NCI-H460 (cell line): ENCODE data around the gene EDN2. TPM values are rescaled to one million over a fixed set of nuclear protein-coding genes. Genes with fewer than 3 reads are reported as not detected.

Experiments
- small RNA-seq, 2 experiments: library from RNA; depleted of rRNA; stranded (forward); fragments of <200 nt; gene quantifications; one replicate each; pipeline ENCODE3, GENCODE V24; 2014
- total RNA-seq: library from RNA; depleted of rRNA; stranded (reverse); fragments of >200 nt; shearing (Covaris generic); gene quantifications from 2 replicates; pipeline ENCODE4 v1.2.3, GENCODE V29; 2014; rRNA removed

The EDN2 gene
- total RNA-seq, 1 experiment from 2014 or later: not detected

Small RNAs within 50 kb of the gene (small RNA-seq; reads per million reads assigned to genes)
- gene RNA5SP45: 0 reads per million in 2 experiments

Other genes with a start within 250 kb of the EDN2 start
- gene SCMH1, start 242.4 kb downstream of the EDN2 start, total RNA-seq: 16.9 and 21.6 TPM in 2 replicates
- gene FOXO6, start 123.2 kb downstream of the EDN2 start, total RNA-seq: 0.05 TPM in 1 of 2 replicates, not detected in the other